ENCODE measurements around the gene MMRN1. TPM values are rescaled to one million over a fixed set of nuclear protein-coding genes. Genes with fewer than 3 reads are reported as not detected.

The MMRN1 gene
- total RNA-seq, 4 donors from 2014 or later: 10.3 to 26.5 (median 20.5) TPM

GRCh38 chr4:89994176-89994873 lies 99.7 kb downstream of the MMRN1 start:
- TF ChIP-seq, protein P1, sequence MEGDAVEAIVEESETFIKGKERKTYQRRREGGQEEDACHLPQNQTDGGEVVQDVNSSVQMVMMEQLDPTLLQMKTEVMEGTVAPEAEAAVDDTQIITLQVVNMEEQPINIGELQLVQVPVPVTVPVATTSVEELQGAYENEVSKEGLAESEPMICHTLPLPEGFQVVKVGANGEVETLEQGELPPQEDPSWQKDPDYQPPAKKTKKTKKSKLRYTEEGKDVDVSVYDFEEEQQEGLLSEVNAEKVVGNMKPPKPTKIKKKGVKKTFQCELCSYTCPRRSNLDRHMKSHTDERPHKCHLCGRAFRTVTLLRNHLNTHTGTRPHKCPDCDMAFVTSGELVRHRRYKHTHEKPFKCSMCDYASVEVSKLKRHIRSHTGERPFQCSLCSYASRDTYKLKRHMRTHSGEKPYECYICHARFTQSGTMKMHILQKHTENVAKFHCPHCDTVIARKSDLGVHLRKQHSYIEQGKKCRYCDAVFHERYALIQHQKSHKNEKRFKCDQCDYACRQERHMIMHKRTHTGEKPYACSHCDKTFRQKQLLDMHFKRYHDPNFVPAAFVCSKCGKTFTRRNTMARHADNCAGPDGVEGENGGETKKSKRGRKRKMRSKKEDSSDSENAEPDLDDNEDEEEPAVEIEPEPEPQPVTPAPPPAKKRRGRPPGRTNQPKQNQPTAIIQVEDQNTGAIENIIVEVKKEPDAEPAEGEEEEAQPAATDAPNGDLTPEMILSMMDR (IDR thresholded peaks at IDR 0.05): no peak
- TF ChIP-seq POLR2A (IDR thresholded peaks at IDR 0.05): no peak
- intact Hi-C loops (cut with DNase I; ENCODE audit: low total_unique reads): no loop called here
- DNase-seq (ENCODE audit: low spot score in 2 of 2): no peak
- H3K4me3 ChIP-seq (ENCODE audit: low read depth, poor library complexity, severe bottlenecking): no peak overlapping the region
- 68 to 76% methylated on average over 3 of the region's 3 CpGs for WGBS, 2 donors

DNA sequence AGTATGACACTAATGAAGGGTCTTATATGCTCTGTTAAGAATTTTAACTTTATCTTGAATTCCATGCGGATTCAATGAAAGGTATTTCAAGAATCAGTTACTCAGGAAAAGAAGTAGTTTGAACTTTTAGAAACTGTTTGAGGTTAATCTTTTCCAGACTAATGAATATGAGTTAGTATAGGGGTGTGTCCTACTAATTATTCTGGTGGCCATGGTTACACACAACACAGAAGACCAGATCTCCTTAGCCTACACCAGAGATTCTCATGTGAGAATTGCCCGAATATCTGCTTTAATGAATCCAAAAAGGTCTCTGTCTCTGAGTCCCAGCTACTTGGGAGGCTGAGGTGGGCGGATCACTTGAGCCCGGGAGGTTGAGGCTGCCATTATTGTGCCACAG lies 100.4 kb downstream of the MMRN1 start:
- intact Hi-C loops (cut with DNase I; ENCODE audit: low total_unique reads): no loop called here
- 64 to 71% methylated on average over 4 of the region's 4 CpGs for WGBS, 2 donors
- no peak overlapping the region for H3K4me3 ChIP-seq (ENCODE audit: low read depth, poor library complexity, severe bottlenecking)
- no peak for DNase-seq (ENCODE audit: low spot score in 2 of 2)
- TF ChIP-seq POLR2A (IDR thresholded peaks at IDR 0.05): no peak
- TF ChIP-seq, protein P1 (IDR thresholded peaks at IDR 0.05): no peak

DNA sequence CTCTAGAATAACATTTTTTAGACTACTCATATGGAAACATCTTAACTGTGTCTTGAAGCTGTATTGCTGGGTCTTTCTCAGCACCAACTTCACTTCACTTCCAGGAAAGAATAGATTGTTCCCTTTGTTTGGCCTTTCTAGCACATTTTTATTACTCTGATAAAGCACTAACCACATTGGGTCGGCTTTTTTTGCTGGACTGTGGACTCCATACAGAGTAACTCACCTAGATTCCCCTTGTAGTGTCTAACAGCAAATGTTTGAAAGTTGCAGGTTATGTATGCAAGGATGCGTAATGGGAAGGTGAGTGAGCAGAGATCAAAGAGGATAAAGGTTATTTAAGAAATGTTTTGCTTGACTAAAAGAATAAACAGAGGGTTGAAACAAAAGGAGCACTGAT lies 101.2 kb downstream of the MMRN1 start:
- TF ChIP-seq, protein P1 (IDR thresholded peaks at IDR 0.05): no peak
- no peak for TF ChIP-seq POLR2A (IDR thresholded peaks at IDR 0.05)
- WGBS, 2 donors: 74 to 88% methylated on average over 2 of the region's 2 CpGs
- intact Hi-C loops (cut with DNase I; ENCODE audit: low total_unique reads): no loop called here
- no peak overlapping the region for H3K4me3 ChIP-seq (ENCODE audit: low read depth, poor library complexity, severe bottlenecking)
- no peak for DNase-seq (ENCODE audit: low spot score in 2 of 2)

GRCh38 chr4:89997171-89997704 lies 102.6 kb downstream of the MMRN1 start:
- 83 to 91% methylated on average over 4 of the region's 4 CpGs for WGBS, 2 donors
- intact Hi-C loops (cut with DNase I; ENCODE audit: low total_unique reads): no loop called here
- no peak for DNase-seq (ENCODE audit: low spot score in 2 of 2)
- no peak overlapping the region for H3K4me3 ChIP-seq (ENCODE audit: low read depth, poor library complexity, severe bottlenecking)
- TF ChIP-seq POLR2A (IDR thresholded peaks at IDR 0.05): no peak
- TF ChIP-seq, protein P1 (IDR thresholded peaks at IDR 0.05): no peak

DNA sequence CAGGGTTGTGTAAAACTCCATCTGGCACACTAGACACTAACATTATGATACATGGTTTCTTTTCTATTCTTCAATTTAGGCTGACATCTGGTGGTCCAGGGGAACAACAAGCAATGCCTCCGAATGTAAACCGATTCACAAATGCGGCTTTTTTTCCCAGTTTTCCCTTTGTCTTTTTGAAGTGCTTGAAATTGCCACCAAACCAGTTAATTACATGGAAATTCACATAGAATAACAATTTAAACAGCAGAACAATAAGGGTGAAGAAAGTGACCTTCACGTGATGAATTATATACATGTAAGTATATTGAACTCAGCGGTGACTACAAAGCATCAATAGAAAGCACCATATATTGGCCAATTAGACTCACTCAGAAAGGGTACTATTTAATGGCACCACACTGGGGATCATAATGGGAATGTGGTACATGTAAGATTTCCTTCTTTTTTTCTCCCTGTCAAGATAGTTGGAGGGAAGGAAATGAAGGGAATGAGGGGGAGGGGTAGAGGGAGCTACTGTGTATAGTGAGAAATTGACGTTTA lies 103.9 kb downstream of the MMRN1 start:
- intact Hi-C loops (cut with DNase I; ENCODE audit: low total_unique reads): no loop called here
- TF ChIP-seq POLR2A (IDR thresholded peaks at IDR 0.05): no peak
- TF ChIP-seq, protein P1 (IDR thresholded peaks at IDR 0.05): no peak
- WGBS, 2 donors: 45 to 50% methylated on average over 6 of the region's 6 CpGs
- DNase-seq (ENCODE audit: low spot score in 2 of 2): no peak
- H3K4me3 ChIP-seq (ENCODE audit: low read depth, poor library complexity, severe bottlenecking): no peak overlapping the region

Data from lower leg skin (tissue), 4 donors.